GM21528 (cell line): Measurements from ENCODE around the gene KIF1B.
"Not testable (repeated sequence)": the region's sequence is repeated elsewhere in the genome, so short reads cannot be mapped to it uniquely, and the experiment has no call there.

Source experiments
- ATAC-seq: cut with Tn5 transposase; IDR thresholded peaks from one replicate; pipeline ENCODE4 v1.9.1; 2021; ENCODE audit warnings: mild to moderate bottlenecking, moderate library complexity; ENCODE audit not compliant: unreplicated experiment, low FRiP score

KIF1B gene

DNA sequence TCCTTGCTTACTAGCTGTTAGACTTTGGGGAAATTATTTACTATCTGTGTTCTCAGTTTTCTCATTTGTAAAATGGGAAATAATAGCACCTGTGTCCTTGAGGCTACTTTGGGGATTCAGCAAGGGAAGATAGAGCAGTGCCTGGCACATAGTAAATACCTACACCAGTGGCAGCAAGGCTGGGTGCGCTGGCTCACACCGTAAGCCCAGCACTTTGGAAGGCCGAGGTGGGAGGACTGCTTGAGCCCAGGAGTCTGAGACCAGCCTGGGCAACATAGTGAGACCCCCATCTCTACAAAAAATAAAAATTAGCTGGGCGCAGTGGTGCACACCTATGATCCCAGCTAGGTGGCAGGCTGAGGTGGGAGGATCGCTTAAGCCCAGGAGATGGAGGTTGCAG is 211.3 kb downstream of the KIF1B start:
- ATAC-seq: no peak

DNA sequence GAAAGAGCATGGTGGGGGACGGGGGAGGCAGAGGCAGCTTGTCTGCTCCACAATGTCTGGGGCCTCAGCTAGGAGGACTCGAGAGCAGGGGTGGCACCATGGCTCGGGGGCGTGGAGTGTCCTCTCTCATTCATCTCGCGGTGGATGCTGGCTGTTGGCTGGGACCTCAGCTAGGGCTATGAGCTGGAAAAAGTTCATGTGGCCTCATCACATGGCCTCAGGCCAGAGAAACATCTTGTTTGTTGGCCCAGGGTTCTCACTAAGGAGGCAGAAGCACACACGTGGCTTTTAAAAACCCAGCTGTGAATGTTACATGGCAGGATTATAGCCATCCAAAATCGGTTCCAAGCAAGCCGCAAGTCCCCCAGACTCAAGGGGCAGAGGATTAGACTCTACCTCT is 213.7 kb downstream of the KIF1B start:
- no peak for ATAC-seq

DNA sequence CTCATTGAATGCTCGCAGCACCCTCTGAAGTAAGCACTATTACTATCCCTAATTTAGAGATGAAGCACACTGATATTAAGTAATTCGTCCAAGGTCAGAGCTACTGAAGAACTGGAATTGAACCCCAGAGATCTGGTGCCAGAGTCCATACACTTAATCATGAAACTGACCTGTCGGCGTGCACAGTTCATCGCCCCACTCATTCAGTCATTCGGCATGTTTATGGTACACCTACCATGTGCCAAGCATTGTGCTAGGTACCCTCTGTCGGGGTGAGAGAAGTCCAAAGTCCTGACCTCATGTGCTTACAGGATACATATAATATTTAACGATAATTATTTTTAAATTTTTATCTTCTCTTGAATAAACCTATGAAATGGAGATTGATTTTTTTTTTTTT is 214.3 kb downstream of the KIF1B start:
- no peak for ATAC-seq

DNA sequence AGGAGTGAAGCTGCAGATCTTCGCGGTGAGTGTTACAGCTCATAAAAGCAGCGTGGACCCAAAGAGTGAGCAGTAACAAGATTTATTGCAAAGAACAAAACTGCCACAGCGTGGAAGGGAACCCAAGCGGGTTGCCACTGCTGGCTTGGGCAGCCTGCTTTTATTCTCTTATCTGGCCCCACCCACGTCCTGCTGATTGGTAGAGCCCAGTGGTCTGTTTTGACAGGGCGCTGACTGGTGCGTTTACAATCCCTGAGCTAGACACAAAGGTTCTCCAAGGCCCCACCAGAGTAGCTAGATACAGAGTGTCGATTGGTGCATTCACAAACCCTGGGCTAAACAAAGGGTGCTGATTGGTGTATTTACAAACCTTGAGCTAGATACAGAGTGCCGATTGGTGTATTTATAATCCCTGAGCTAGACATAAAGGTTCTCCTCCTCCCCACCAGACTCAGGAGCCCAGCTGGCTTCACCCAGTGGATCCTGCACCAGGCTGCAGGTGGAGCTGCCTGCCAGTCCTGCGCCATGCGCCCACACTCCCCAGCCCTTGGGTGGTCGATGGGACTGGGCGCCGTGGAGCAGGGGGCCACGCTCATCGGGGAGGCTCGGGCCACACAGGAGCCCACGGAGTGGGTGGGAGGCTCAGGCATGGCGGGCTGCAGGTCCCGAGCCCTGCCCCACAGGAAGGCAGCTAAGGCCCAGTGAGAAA is 215.6 kb downstream of the KIF1B start:
- not testable (repeated sequence) for ATAC-seq

DNA sequence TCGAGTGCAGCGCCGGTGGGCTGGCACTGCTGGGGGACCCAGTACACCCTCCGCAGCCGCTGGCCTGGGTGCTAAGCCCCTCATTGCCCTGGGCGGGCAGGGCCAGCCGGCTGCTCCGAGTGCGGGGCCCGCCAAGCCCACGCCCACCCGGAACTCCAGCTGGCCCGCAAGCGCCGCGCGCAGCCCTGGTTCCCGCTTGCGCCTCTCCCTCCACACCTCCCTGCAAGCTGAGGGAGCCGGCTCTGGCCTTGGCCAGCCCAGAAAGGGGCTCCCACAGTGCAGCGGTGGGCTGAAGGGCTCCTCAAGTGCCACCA is 216.1 kb downstream of the KIF1B start:
- ATAC-seq: not testable (repeated sequence)

GRCh38 chr1:10428984-10429383 is 218.6 kb downstream of the KIF1B start:
- no peak for ATAC-seq

- no peak for ATAC-seq
Observed at GRCh38 chr1:10429868-10430215, 219.5 kb downstream of the KIF1B start.

DNA sequence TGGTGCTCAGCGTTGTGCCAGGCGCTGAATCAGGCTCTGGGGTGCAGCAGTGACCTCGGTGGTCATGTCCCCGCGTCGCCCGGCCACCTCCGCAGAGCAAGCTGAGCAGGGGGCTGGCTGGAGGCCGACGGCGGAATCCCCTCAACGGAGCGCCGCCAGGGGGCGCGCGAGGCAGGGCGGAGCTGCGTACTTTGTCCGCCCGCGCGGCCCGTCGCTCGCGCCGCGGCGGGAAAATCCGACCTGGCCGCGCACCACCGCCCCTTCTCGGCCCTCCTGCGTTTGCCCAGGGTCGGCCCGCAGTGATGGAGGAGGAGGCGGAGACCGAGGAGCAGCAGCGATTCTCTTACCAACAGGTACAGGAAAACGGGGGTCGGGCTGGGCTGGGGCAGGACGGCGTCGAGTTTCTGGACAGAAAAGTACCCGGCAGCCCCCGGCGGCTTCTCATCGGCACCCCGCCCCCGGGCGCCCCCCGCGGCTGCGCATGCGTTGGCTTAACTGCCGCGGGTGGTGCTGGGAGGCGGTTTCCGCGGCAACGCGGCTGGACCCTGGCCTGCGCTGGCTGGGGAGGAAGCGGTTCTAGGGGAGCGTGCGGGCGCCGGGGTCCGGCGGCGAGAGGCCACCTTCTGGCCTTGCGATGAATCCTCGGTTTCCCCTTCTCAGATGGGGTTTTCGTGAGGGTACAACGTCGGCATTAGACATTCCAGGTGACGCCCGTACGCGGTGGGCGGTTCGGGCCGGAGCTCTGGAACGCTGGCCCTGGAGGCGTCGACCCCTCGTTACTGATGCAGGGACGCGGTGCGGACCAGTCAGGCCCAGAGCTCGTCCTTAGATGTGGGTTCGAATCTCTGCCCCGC is 220.1 kb downstream of the KIF1B start, which contains the start of gene CENPS:
TSS of gene CENPS (plus strand) at position 218 of the 854 bp plus-strand sequence. CDS start at position 303, 85 bp downstream.
- ATAC-seq: peak; percentile 80
